Dendritic cell treated with granulocyte-macrophage colony-stimulating factor and Interleukin-4, amounts not matched to agents 40 ng/mL and 50 ng/mL, for 4 days (primary cell): ENCODE data around the gene EREG.

Source experiments
- H3K27ac Mint-ChIP-seq: one replicate; pipeline ENCODE4 v1.8.0; 2022; ENCODE audit warnings: mild to moderate bottlenecking, mixed read lengths
- H3K27me3 Mint-ChIP-seq: one replicate; pipeline ENCODE4 v1.8.0; 2022; ENCODE audit warnings: mild to moderate bottlenecking, mixed read lengths
- H3K36me3 Mint-ChIP-seq: one replicate; pipeline ENCODE4 v1.8.0; 2022; ENCODE audit warnings: low read depth, mixed read lengths
- H3K4me1 Mint-ChIP-seq: one replicate; pipeline ENCODE4 v1.8.0; 2022; ENCODE audit warnings: low read depth, mixed read lengths
- H3K4me3 Mint-ChIP-seq: one replicate; pipeline ENCODE4 v1.8.0; 2022; ENCODE audit warnings: mild to moderate bottlenecking, moderate library complexity, mixed read lengths
- H3K9me3 Mint-ChIP-seq: one replicate; pipeline ENCODE4 v1.8.0; 2022; ENCODE audit warnings: mixed read lengths
- intact Hi-C: fragments of 100-400 bp; cut with micrococcal nuclease; formaldehyde crosslinking; loops from one replicate; pipeline ENCODE4 v1.15.0; 2022

Gene EREG

GRCh38 chr4:74435296-74435695 lies 70.4 kb downstream of the EREG start:
- H3K27me3 Mint-ChIP-seq = no peaks in the 10 kb centered on the region
- H3K4me3 Mint-ChIP-seq = no peak overlapping the region
- H3K9me3 Mint-ChIP-seq = no peaks in the 10 kb centered on the region
- no peaks in the 10 kb centered on the region for H3K4me1 Mint-ChIP-seq
- H3K36me3 Mint-ChIP-seq = no peaks in the 10 kb centered on the region
- no peak overlapping the region for H3K27ac Mint-ChIP-seq
- intact Hi-C loops = no loop called here

- H3K4me1 Mint-ChIP-seq = no peaks in the 10 kb centered on the region
- H3K4me3 Mint-ChIP-seq = no peak overlapping the region
- no peaks in the 10 kb centered on the region for H3K27me3 Mint-ChIP-seq
- no peaks in the 10 kb centered on the region for H3K36me3 Mint-ChIP-seq
- H3K9me3 Mint-ChIP-seq = no peaks in the 10 kb centered on the region
- no peak overlapping the region for H3K27ac Mint-ChIP-seq
- intact Hi-C loops = no loop called here
These were observed 72.9 kb downstream of the EREG start for GRCh38 chr4:74437866-74438265.
